K562 (cell line): ENCODE measurements around the gene GFOD1.

Experiments used
- ATF1 ChIP-seq, 2 experiments: fragments of 450-650 bp in 1 of 2; IDR thresholded peaks; 2 replicates each; pipeline ENCODE4 v1.6.1; 2016; ENCODE audit warnings: missing compliant biosample characterization in 1 of 2, missing genetic modification characterization in 1 of 2
- BRD4 ChIP-seq: fragments of 200-600 bp; sonication (generic); IDR thresholded peaks from 2 replicates; pipeline ENCODE4 v1.6.1; 2017; ENCODE audit warnings: inconsistent platforms
- CHD4 ChIP-seq: fragments of 200-600 bp; sonication (generic); IDR thresholded peaks from 3 replicates; pipeline ENCODE4 v1.6.1; 2012; ENCODE audit warnings: low read depth, mild to moderate bottlenecking, mixed read lengths, low read length, inconsistent platforms; ENCODE audit not compliant: insufficient read depth, insufficient replicate concordance, poor library complexity, severe bottlenecking
- CUX1 ChIP-seq: fragments of 200-800 bp; sonication (Bioruptor generic); IDR thresholded peaks from 2 replicates; pipeline ENCODE4 v1.6.1; 2016; ENCODE audit warnings: missing genetic modification characterization, missing compliant biosample characterization
- DIDO1 ChIP-seq: fragments of 450-650 bp; IDR thresholded peaks from 2 replicates; pipeline ENCODE4 v1.6.1; 2016; ENCODE audit warnings: low read depth, missing biosample characterization, missing genetic modification characterization
- EGR1 ChIP-seq: fragments of 450-650 bp; conservative IDR thresholded peaks from 2 replicates; pipeline ENCODE4 v1.6.1; 2017; ENCODE audit warnings: mild to moderate bottlenecking
- IRF2 ChIP-seq: sonication (generic); formaldehyde crosslinking; IDR thresholded peaks from 2 replicates; pipeline ENCODE4 v1.8.1; 2022; ENCODE audit warnings: mild to moderate bottlenecking, missing genetic modification reagents
- MAFK ChIP-seq: IDR thresholded peaks from 2 replicates; pipeline ENCODE4 v1.6.1; 2011; ENCODE audit warnings: low read length, improper control_type of control experiment
- POLR2A ChIP-seq: fragments of 450-650 bp; conservative IDR thresholded peaks from 2 replicates; pipeline ENCODE4 v1.6.1; 2016
- REST ChIP-seq, 2 experiments: fragments of 450-650 bp; formaldehyde crosslinking in 1 of 2; IDR thresholded peaks; 2 replicates each; pipeline versions ENCODE4 v1.4.0 to v1.6.1; 2014 to 2020; ENCODE audit warnings: mild to moderate bottlenecking in 2 of 2, borderline replicate concordance in 1 of 2, low read depth in 1 of 2
- XRCC5 ChIP-seq: fragments of 200-400 bp; formaldehyde crosslinking; IDR thresholded peaks from 2 replicates; pipeline ENCODE4 v1.6.1; 2017; ENCODE audit warnings: low read depth, mild to moderate bottlenecking, low read length
- YY1 ChIP-seq, 3 experiments: IDR thresholded peaks; 2 replicates each; pipeline ENCODE4 v1.6.1; 2011; ENCODE audit warnings: low read length in 2 of 3, mild to moderate bottlenecking in 2 of 3, moderate library complexity in 2 of 3, borderline replicate concordance in 1 of 3, control low read depth in 1 of 3, low read depth in 1 of 3; ENCODE audit not compliant: insufficient read depth in 3 of 3, insufficient replicate concordance in 2 of 3, control insufficient read depth in 1 of 3, insufficient read length in 1 of 3; ENCODE audit errors: extremely low read depth in 1 of 3
- ZNF507 ChIP-seq: conservative IDR thresholded peaks from 2 replicates; pipeline ENCODE4 v1.6.1; 2017; ENCODE audit warnings: missing genetic modification characterization, missing compliant biosample characterization

GRCh38 chr6:13480631-13481501 lies 6.5 kb downstream of the GFOD1 start:
- TF ChIP-seq REST (IDR thresholded peaks at IDR 0.05; ENCODE audit: borderline replicate concordance), result no peak
- TF ChIP-seq REST (CRISPR knock-in tag; IDR thresholded peaks at IDR 0.05; ENCODE audit: low read depth), result no peak
- TF ChIP-seq CHD4, result no peak
- TF ChIP-seq ATF1 (CRISPR knock-in tag; IDR thresholded peaks at IDR 0.05), result no peak
- no peak for TF ChIP-seq ATF1 (tag; IDR thresholded peaks at IDR 0.05)
- TF ChIP-seq POLR2A, result no peak
- no peak for TF ChIP-seq ZNF507 (tag)
- no peak for TF ChIP-seq YY1 (IDR thresholded peaks at IDR 0.05; ENCODE audit: borderline replicate concordance in 1 of 3, control insufficient read depth in 1 of 3, extremely low read depth in 1 of 3, insufficient read depth in 3 of 3, insufficient read length in 1 of 3, insufficient replicate concordance in 2 of 3, low read depth in 1 of 3, low read length in 2 of 3)
- TF ChIP-seq DIDO1 (tag), result no peak
- no peak for TF ChIP-seq EGR1
- TF ChIP-seq BRD4, result no peak
- no peak for TF ChIP-seq XRCC5
- TF ChIP-seq CUX1 (CRISPR knock-in tag), result no peak
- TF ChIP-seq IRF2 (CRISPR knock-in tag), result no peak
- TF ChIP-seq MAFK, result no peak
